ENCODE measurements around the gene PBX4. TPM values are rescaled to one million over a fixed set of nuclear protein-coding genes. Genes with fewer than 3 reads are reported as not detected.

Gene PBX4
- total RNA-seq, 1 experiment from 2014 or later, result 0.94 TPM

DNA sequence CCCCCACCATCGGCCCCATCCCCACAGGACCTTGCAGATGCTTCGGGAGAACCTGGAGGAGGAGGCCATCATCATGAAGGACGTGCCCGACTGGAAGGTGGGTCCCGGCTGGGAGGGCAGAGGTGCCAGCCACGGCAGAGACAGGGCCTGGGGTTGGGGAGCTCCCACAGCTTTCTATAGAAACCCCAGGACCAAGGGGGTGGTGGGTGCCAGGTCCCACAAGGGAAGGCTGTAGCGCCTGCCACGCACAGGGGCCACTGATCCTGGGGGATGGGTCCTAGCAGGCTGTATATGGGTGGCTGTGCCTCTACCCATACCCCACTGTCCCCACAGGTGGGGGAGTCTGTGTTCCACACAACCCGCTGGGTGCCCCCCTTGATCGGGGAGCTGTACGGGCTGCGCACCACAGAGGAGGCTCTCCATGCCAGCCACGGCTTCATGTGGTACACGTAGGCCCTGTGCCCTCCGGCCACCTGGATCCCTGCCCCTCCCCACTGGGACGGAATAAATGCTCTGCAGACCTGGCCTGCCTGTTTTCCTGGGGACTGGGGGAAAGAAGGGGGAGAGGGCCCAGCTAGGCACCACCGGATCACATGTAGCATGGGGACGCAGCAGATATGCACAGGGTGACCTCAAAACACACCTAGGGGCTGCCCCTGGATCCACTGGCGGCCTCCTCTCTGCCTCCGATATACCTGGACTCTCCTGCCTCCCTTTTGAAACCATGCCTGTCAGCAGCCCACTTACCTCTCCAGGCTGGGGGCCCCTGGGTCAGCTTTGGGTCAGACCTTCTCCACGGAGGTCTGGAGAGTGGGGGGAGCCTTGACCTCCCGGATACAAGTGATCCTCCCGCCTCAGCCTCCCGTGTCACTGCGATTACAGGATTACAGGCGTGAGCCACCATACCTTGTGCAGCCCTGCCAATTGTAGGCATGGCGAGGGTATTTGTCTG lies 90.5 kb downstream of the PBX4 start:
- DNase-seq (ENCODE audit: low read depth), result no peak

- DNase-seq (ENCODE audit: low read depth), result no peak
Measured at GRCh38 chr19:19527371-19527656, 91.2 kb downstream of the PBX4 start.

DNA sequence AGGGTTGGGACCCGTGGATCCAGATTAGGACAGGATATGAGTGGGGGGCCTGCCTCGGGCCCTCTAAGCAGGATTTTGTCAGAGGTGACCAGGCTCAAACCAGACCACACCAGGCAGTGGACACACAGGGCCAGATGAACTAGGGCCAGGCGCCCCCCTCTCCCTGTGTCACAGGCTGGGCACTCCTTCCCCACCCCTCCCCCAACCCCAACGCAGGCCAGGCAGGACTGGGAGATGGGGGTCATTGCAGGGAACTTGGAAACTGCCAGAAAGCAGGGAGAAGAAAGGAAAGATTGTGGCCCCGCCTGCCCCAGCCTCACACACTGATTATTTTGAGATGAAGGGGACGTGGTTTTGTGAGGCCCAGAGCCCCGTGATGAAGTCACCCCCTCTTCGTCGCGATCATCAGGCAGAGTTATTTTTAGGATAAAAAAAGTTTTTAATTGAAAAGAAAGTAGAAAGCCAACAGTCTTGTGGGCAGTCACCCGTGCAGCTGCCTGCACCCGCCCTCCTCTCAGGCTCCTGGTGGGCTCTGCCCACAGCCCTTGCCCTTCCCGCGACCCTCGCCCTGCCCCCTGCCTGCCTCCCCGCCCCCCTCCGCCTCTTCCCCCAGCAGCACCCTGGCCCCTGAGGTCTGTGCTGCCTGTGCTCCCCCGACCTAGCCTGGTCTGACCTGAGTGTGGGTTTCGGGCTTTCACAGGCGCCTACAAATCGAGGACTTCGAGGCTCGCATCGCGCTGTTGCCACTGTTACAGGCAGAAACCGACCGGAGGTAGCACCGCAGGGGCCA lies 91.7 kb downstream of the PBX4 start:
- DNase-seq (ENCODE audit: low read depth), result no peak

- DNase-seq (ENCODE audit: low read depth), result no peak
Measured at GRCh38 chr19:19525611-19526380, 92.7 kb downstream of the PBX4 start.

GRCh38 chr19:19524053-19524452 lies 94.4 kb downstream of the PBX4 start:
- no peak for DNase-seq (ENCODE audit: low read depth)

DNA sequence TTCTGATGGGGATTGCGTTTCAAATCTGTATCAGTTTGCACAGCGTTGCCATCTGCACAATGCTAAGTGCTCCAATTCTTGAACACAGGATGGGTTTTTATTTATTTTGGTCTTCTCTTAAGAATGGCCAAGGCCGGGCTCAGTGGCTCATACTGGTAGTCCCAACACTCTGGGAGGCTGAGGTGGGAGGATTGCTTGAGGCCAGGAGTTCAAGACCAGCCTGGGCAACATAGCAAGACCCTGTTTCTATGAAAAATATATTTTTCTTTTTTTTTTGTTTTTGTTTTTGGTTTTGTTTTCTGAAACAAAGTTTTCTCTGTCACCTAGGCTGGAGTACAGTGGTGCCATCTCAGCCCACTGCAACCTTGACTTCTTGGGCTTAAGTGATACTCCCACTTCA lies 95.3 kb downstream of the PBX4 start:
- no peak for DNase-seq (ENCODE audit: low read depth)

DNA sequence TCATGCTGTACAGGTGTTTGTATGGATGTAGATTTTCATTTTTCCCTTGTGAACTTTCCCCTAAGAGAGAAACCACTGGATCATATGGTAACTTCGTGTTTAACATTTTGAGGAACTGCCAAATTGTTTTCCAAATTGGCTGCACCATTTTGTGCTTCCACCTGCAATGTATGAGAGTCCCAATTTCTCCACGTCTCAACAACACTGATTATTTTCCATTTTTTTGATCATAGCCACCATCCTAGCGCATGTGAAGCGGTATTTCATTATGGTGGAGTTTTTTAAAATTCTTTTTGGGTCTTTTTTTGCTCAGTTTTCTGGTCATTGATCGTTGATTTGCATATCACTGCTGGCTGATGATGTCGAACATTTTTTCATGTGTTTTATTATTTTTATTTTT lies 97.5 kb downstream of the PBX4 start:
- no peak for DNase-seq (ENCODE audit: low read depth)

DNA sequence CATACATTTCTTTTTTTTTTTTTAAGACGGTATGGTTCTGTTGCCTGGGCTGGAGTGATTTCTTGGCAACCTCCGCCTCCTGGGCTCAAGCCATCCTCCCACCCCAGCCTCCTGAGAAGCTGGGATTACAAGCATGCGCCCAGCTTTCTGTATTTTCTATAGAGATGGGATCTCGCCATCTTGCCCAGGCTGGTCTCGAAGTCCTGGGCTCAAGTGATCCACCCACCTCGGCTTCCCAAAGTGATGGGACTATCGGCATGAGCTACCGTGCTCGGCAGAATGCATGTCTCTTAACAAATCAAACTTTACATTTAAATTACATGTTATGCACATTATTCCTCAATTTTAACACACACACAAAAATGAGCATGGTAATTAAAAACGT lies 101.3 kb downstream of the PBX4 start:
- no peak for DNase-seq (ENCODE audit: low read depth)

- DNase-seq (ENCODE audit: low read depth), result peak; percentile 91
Measured at GRCh38 chr19:19515642-19516519, 102.6 kb downstream of the PBX4 start, which contains the start of gene NDUFA13. TSS of gene NDUFA13 (plus strand) at chr19:19516225. CDS start at chr19:19516239, 14 bp downstream.

DNA sequence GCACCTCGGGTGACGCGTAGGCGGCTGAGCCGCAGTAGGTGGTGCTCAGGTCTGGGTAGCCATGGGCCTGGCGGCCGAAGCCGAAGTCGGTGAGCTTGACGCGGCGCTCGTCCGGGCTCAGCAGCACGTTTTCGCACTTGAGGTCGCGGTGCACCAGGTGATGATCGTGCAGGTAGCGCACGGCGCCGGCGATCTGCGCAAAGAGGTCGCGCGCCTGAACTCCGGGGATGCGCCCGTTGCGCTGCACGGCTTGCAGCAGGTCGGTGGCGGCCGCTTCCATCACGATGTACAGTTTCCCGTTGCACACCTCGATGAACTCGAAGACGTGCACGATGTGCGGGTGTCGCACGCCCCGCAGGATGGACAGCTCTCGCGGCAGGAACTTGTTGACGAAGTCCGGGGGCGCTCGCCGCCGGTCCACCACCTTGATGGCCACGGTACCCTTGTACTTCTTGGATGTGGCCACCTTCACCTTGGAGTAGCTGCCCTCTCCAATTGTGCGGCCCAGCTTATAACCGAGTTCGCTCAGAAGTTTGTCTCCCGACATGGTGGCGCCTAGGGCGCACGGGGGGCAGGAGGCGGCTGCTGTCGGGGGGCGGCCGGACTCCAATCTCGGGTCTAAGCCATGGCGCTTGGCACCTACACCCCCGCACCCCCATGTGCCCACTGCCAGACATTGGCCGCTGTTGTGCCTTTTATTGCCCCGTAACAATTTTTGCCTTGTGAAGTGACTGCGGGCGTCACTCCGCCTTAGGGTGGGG lies 103.4 kb downstream of the PBX4 start, which contains the start of gene TSSK6:
Gene TSSK6, minus strand, starts transcription at position 668 of the 761 bp plus-strand sequence. Its CDS starts 121 bp downstream, at position 547.
- no peak for DNase-seq (ENCODE audit: low read depth)

- no peak for DNase-seq (ENCODE audit: low read depth)
Measured at GRCh38 chr19:19514215-19514657, 104.3 kb downstream of the PBX4 start.

GRCh38 chr19:19513682-19514081 lies 104.8 kb downstream of the PBX4 start:
- no peak for DNase-seq (ENCODE audit: low read depth)

Other genes starting within 250 kb of the PBX4 start
- gene GATAD2A, start 213.0 kb downstream of the PBX4 start, total RNA-seq (2014; rRNA removed; shearing (Covaris generic)), result 18.3 and 48.7 TPM in 2 replicates
- 0.07 and 2.1 TPM in 2 replicates for gene TSSK6, start 103.1 kb downstream of the PBX4 start, total RNA-seq (2014; rRNA removed; shearing (Covaris generic))
- 84.9 and 205 TPM in 2 replicates for gene NDUFA13, start 102.5 kb downstream of the PBX4 start, total RNA-seq (2014; rRNA removed; shearing (Covaris generic))
- gene YJEFN3, start 89.8 kb downstream of the PBX4 start, total RNA-seq (2014; rRNA removed; shearing (Covaris generic)), result 0.12 TPM in 1 of 2 replicates, not detected in the other
- gene CILP2, start 80.4 kb downstream of the PBX4 start, total RNA-seq (2014; rRNA removed; shearing (Covaris generic)), result 0.22 and 0.99 TPM in 2 replicates
- 5.0 and 7.7 TPM in 2 replicates for gene LPAR2, start 9.5 kb upstream of the PBX4 start, total RNA-seq (2014; rRNA removed; shearing (Covaris generic))
- 9.5 and 12.4 TPM in 2 replicates for gene GMIP, start 25.0 kb upstream of the PBX4 start, total RNA-seq (2014; rRNA removed; shearing (Covaris generic))
- 78.0 and 95.4 TPM in 2 replicates for gene ATP13A1, start 45.0 kb upstream of the PBX4 start, total RNA-seq (2014; rRNA removed; shearing (Covaris generic))
- gene ZNF101, start 50.2 kb upstream of the PBX4 start, total RNA-seq (2014; rRNA removed; shearing (Covaris generic)), result 9.0 and 10.9 TPM in 2 replicates
- 2.1 and 4.5 TPM in 2 replicates for gene ZNF14, start 114.4 kb upstream of the PBX4 start, total RNA-seq (2014; rRNA removed; shearing (Covaris generic))
- 8.0 and 26.4 TPM in 2 replicates for gene ZNF506, start 203.1 kb upstream of the PBX4 start, total RNA-seq (2014; rRNA removed; shearing (Covaris generic))
- 2.7 and 3.6 TPM in 2 replicates for gene ZNF253, start 247.2 kb upstream of the PBX4 start, total RNA-seq (2014; rRNA removed; shearing (Covaris generic))